Neural cell (in vitro differentiated cells): ENCODE measurements around the gene SLC25A3.

ENCODE experiments used
- CTCF ChIP-seq: fragments of 450-650 bp; IDR thresholded peaks from 2 replicates; pipeline ENCODE4 v1.5.1; 2014; ENCODE audit warnings: antibody characterized with exemption, mild to moderate bottlenecking, moderate library complexity; ENCODE audit not compliant: poor library complexity, severe bottlenecking
- MXI1 ChIP-seq: fragments of 450-650 bp; conservative IDR thresholded peaks from 2 replicates; pipeline ENCODE4 v1.6.1; 2014; ENCODE audit warnings: antibody characterized with exemption, mild to moderate bottlenecking; ENCODE audit not compliant: poor library complexity, severe bottlenecking

DNA sequence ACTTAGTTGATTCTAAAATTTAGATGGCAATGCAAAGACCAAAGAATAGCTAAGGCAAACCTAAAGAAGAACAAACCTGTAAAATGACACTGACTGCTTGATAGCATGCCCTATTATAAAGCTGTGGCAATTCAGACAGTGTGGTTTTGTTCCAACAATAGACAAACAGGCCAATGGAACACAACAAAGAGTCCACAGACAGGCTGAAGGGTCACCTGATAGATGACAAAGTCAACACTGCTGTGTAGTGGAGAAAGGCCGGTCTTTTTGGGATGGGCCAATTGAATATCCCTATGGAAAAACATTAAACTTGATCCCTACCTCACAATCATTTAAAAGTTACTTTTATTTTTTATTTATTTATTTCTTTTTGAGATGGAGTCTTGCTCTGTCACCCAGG, 33.8 kb upstream of the SLC25A3 start:
- TF ChIP-seq MXI1 = no peak
- no peak for TF ChIP-seq CTCF
